OCI-M1 (cell line): ENCODE measurements around the gene ZNF132.
A peak's percentile ranks its signal among the peaks of the same experiment; 100 is the strongest.

ENCODE experiments used
- DNase-seq: peaks from one replicate; lab custom pipeline; 2025; lab: John Stamatoyannopoulos, UW

The ZNF132 gene

GRCh38 chr19:58386576-58387337 lies 53.2 kb downstream of the ZNF132 start, which contains the start of gene RPS5:
RPS5 (plus strand) TSS chr19:58387269; CDS start chr19:58388138, 869 bp downstream.
- peak; percentile 99 for DNase-seq

GRCh38 chr19:58385891-58386575 lies 53.9 kb downstream of the ZNF132 start:
- DNase-seq = peak; percentile 52

- no peak for DNase-seq
Measured at GRCh38 chr19:58385313-58385890, 54.6 kb downstream of the ZNF132 start.

- no peak for DNase-seq
Measured at GRCh38 chr19:58382997-58383603, 56.9 kb downstream of the ZNF132 start.
